NCI-H187 (cell line): ENCODE results near the gene TMSB10.

ENCODE experiments used
- DNase-seq, 2 experiments: peaks; one replicate each; lab custom pipeline; 2025; lab: John Stamatoyannopoulos, UW

The TMSB10 gene

DNA sequence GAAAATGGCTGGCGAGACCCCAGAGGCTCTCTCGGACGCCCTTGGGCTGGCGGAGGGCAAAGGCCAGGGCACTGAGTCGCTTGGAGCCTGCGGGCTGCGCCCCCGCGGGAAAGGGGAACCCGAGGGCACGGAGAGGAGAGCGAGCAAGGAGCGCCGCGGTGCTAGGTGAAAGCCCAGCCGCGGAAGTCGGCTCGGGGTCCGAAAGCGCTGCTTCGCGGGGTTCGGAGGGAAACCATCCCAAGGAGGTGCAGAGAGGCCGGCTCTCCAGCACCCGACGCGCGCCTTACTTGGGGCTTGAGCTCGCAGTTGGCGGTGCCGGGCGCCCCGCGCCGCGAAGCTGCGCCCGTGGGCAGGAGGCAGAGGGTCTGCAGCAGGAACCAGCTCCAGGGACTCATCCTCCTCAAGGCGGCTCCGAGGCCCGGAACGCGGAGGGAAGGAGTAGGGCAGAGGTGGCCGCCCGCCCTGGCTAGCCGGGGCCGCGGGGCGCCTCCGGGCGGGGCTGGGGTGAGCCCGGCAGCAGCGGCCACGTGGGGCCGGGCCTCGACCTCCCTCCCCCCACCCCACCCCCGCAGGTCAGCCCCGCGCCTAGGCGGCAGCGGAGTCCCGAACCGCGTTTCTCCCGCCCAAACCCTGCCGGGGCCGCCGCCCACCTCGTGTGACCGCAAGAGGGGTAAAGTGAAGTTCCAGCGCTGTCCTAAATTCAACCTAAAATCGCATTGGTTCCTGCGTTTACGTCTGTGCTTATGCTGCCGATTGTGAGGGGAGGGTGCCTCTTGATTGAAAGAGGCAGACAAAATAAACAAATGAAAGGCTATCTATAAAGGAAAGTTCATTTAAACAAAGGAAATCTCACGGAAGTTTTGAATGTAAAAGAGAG is 24.6 kb upstream of the TMSB10 start, which contains the start of gene TRABD2A:
TRABD2A (minus strand) TSS at position 440 of the 877 bp plus-strand sequence; CDS start at position 395, 45 bp downstream.
- DNase-seq = no peak

DNA sequence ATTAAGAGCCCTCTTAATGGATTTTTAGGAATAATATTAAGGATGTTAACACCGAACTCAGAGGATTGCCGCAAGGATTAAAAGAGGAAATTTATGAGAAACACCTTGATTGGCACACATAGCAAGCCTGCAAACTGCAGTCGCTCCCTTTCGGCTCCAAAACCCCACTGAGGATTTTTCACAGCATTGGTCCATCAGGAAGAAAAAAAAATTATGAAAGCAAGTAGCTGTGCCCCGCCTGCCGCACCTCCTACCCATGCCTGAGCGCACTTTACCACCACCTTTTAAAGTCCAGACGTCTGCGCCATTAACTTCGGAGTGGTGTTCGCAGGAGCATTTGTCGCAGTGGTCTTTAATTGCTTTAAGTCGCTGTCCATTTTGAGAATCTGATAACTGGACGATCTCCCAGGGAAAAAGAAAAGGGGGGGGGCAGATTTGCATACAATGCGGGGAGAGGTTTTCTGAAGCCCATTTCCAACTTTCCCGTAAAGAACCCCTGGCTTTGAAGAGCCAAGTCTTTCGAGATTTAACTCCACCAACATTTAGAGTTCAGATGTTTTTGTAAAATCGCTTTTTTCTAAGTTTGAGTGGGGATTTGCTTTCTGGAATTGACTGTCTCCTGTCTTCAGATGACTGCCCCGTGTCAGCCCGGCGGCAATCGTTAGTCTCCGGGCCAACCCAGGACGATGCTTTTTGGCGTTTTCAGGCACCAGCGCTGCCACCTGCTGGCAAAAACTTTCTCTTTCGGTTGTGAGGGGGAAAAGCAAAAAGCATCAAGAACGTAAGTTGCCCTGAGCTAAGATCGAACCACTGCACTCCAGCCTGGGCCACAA is 23.7 kb upstream of the TMSB10 start:
- DNase-seq = no peak

DNA sequence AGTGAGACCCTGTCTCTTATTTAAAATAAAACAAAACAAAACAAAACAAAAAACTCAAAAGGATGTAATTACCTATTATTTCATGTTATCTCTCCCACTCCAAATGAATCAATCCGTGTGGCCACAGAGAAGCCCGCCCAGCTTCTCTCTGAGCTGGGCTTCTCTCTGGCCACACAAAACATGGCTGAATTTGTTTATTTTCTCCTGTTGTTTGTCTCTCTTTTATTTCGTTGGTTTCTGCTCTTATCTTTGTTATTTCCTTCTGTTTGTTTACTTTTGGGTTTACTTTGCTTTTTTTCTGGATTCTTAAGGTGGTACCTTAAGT is 23.1 kb upstream of the TMSB10 start:
- DNase-seq = no peak

DNA sequence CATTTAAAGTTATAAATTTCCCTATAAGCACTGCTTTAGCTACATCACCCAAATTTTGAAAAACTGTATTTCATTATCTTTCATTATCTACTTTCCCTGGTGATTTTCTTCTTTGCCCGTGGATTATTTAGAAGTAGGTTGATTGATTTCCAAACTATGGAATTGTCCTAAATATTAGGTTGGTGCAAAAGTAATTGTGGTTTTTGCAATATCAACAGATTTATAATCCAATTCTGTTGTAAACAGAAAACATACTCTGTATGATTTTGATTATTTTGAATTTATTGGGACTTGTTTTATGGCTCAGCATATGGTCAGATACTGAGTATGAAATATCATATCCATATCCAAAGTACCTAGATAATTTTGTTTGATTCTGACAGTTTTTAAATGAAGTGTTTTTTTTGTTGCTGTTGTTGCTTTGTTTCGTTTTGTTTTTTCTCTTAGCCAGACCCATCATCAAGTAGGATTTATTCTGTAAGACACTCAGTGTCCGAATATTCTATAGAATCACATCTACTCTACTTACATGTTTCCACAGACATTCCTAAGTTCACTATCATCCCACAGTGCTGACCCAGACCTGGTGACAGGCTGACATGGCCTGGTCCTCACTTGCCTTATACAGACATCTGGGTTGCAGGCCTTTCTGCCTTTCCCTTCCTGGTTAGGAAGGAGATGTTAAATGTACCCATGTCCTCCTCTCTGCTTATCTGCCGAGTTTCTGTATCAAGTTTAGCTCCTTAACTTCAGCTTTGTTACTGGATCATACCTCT is 22.5 kb upstream of the TMSB10 start:
- no peak for DNase-seq

DNA sequence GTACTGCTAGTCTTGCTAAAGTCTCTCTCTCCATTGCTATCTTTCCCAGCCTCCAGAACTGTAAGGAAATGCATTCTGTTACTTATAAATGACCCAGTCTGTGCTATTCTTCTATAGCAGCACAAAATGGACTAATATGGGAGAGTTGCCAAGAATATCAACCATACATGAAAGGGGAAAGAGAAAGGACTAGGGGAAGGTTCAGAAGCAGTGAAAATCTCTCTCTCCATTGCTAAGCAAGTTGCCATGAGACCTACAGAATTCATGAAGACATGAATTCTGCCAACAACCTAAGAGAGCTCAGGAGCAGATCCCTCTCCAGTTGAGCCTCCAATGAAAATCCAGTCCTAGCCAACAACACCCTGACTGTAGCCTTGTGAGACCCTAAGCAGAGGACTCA is 21.0 kb upstream of the TMSB10 start:
- no peak for DNase-seq

DNA sequence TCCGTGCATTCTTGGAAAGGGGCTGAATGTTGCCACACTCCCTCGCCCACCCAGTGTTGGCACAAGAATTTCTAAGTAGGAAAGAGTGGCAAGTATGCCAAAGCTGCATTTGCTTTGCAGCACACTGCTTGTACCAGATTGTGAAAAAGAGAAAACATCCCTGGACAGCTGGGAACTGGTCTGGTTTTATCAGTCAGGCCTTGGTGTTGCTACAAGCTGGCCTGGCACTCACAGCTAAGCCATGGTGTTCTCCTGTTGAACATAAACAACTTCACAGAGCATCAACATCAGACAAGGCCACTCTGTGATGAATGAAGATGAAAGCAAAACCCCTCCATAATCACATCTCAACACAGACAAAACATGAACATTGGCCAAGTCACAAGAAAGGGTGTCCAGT is 20.3 kb upstream of the TMSB10 start:
- DNase-seq = no peak

- DNase-seq = no peak
Observed at GRCh38 chr2:84886791-84887190, 18.7 kb upstream of the TMSB10 start.

GRCh38 chr2:84888401-84889276 is 16.8 kb upstream of the TMSB10 start:
- no peak for DNase-seq

DNA sequence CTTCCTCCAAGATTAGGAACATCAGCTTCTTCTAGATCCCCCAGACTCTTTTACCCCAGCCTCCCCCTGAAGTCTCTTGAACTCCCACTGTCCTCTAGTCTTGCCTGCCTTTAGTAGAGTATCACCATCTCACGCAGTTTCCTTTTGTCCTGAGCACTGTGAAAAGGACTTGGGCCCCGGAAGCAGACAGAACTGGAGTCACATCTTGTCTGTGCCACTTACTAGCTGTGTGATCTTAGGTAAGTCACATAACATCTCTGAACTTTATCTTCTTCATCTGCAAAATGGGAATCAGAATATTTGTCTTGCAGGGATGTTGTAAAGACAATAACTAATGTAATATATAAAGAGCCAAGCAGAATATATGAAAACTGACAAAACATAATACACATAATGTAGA is 16.1 kb upstream of the TMSB10 start:
- no peak for DNase-seq

DNA sequence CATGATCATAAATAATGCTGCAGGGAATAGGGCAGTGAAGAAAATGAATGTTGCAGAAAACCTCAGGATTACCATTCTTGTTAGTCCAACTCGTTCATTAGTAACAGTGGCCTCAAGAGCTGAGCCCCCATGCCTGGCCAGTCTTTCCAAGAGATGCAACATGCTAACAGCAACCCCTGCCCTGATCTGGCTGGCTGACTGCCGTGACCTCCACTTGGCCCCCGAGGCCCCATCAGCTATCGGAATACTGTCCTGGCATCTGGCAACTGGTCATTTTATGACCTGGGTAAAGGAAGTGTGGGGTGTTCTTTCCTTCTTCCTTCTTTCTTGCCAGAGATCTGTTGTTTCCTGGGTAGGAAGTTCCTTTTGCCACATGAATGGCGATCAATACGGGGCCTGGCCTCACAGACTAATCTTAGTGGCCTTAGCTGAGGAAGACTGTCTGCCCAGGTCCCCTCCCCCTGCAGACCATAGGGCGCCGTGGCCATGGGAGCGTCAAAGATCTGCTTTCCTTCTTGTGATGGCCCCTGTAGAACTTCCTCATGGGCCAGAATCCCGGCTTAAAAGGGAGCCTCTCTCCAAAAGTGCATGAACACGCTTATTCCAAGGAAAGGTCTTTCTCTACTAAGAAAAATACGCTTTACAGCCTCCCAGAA is 14.0 kb upstream of the TMSB10 start:
- DNase-seq = no peak

GRCh38 chr2:84894131-84894586 is 11.3 kb upstream of the TMSB10 start:
- no peak for DNase-seq

- no peak for DNase-seq
Observed at GRCh38 chr2:84894758-84895520, 10.5 kb upstream of the TMSB10 start.

DNA sequence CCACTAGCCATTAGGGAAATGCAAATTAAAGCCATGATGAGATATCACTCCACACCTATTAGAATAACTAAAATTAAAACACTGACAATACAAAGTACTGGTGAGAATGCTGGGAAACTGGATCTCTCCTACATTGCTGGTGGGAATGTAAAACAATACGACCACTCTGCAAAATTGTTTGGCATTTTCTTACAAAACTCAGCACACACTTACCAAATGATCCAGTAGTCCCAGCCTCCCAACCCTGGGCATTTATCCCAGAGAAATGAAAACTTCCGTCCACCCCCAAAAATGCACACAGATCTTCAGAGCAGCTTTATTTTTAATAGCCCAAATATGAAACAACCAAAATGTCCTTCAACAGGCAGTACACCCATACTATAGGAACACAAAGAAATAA is 8.9 kb upstream of the TMSB10 start:
- DNase-seq = no peak

- DNase-seq = no peak
Observed at GRCh38 chr2:84897773-84898172, 7.7 kb upstream of the TMSB10 start.

GRCh38 chr2:84899304-84900204 is 5.9 kb upstream of the TMSB10 start:
- no peak for DNase-seq

DNA sequence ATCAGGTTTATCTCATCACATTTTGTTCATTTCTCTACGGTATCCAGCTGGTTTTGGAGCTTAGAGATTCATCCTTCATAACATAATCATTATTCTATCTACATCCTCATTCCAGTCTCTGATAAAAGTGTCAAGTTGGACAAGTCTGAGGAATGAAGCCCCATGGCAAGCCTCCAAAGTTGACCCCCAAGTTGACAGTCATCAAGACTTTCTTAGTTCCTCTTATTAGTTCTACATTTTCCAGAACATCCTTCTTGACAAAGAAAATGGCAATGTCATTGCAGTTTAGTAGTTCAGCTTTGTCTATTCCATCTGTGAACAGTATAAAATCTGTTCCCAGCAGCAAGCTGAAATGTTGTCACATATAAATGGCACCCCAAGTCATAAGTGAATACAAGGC is 4.5 kb upstream of the TMSB10 start:
- DNase-seq = no peak

GRCh38 chr2:84901593-84902120 is 3.8 kb upstream of the TMSB10 start:
- DNase-seq = no peak

DNA sequence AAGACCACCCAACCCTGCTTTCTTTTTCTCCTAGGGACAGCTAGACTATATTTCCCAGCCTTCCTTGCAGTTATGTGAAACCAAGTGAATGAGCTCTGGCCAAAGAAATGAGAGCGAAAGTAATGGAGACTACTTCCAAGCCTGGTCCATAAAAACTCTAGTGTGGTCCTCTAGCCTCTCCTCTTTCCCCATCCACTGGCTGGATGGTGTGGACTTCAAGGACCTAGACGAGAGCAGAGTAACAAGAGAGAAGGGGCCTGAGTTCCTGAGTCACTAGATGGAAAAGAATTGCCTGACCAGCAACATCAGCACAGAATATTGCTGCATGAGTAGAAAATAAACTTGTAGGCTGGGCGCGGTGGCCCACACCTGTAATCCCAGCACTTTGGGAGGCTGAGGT is 2.9 kb upstream of the TMSB10 start:
- no peak for DNase-seq

- DNase-seq = no peak
Observed at GRCh38 chr2:84904151-84904550, 1.3 kb upstream of the TMSB10 start.
